GM21529 (cell line): ENCODE results near the gene ATAD3B.
"Not testable (repeated sequence)": the region's sequence is repeated elsewhere in the genome, so short reads cannot be mapped to it uniquely, and the experiment has no call there.

ENCODE experiments used
- ATAC-seq: cut with Tn5 transposase; IDR thresholded peaks from one replicate; pipeline ENCODE4 v1.9.1; 2021; ENCODE audit not compliant: unreplicated experiment

ATAD3B gene

DNA sequence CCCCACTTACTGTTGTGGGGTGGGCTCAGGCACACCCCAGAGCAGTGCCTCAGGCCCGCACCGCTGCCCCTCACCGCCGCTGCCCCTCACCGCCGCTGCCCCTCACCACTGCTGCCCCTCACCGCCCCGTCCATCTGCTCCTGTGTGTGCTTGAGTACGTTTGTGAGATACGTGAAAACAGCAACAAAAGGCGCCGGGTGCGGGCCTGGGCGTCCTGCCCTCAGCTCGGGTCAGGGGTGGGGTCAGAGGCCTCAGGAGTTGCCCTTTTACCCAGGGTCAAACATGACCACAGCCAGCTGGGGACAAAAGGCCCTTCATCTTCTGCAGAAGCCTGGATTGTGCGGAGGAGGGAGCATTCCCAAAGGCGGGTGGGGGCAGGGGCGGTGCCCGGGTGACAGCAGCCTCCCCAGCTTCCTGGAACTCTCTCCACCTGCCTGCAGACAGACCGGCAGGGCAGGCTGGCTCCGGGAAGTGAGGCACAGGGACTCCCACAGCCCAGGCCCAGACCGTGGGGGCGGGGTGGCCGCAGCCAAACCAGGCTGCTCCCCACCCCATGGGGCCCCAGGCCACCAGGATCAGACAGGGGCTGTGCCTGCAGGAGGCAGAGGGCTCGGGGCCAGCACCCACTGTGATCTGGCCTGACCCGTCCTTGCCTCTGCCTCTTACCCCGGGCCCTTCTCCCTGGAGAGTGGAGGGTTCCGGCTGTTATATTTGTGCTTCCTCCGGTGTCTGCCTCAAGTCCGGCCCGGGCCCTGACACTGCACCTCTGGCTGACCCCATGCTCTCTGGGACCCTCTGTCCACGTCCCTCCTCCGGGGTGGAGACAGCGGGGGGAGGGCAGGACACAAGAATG is 38.4 kb upstream of the ATAD3B start:
- no peak for ATAC-seq

DNA sequence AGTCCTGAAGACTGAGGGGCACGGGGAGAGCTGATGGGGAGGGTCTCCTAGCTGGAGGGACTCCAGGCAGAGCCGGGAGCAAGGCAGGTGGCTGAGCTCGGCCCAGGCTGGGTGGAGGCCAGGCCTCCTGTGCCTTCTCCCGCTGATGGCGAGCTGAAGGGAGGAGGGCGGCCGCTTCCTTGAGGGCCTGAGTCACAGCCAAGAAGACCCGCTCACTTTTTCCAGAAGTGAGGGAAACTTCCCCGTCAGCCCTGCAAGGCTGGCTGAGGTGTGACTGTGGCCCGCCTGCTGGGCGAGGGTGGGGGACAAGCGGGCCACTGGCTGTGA is 37.8 kb upstream of the ATAD3B start:
- no peak for ATAC-seq

DNA sequence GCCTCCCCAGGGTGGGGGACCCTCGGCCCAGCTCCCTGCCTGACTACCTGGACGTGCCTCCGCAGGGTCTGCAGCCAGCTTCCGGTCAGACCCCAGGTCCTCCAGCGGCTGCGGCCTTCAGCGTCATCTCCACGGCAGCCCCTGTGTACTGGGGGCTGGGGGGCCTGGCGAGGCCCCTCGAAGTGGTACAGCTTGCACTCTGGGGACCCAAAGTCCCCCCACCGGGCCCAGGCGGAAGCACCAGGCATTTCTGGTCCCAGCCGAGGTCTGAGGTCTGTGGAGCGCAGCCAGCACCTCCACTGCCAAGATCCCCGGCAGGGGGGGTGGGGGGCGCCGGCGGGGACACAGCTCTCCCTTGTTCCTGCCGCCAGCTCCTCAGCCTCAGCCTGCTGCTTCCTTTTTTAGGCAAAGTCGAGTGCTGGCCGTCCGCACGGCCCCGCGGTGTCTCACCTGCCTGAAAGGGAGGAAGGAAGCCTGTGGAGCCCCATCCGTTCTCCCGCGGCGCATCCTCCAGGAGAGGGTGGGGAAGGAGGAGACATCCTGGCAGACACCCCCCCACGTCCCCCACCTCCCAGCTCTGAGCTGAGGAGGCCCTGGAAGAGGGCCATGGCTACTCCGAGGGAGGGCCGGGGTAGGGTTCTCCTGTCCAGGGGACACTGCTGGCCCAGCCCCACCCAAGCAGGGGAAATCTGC is 37.3 kb upstream of the ATAD3B start:
- no peak for ATAC-seq

DNA sequence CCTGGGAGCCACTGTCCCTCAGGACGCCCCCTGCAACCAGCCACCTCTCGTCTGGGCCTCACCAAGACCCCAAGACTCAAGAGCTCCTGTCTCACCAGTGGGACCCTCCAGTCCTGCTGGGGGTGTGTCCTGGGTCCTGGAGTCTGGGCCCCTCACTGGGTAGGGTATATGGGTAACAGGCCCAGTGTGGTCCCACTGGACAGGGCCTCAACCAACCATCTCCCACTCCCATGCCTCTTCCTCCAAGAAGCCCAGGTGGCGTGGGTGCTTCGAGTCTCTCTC is 36.8 kb upstream of the ATAD3B start:
- ATAC-seq: no peak

DNA sequence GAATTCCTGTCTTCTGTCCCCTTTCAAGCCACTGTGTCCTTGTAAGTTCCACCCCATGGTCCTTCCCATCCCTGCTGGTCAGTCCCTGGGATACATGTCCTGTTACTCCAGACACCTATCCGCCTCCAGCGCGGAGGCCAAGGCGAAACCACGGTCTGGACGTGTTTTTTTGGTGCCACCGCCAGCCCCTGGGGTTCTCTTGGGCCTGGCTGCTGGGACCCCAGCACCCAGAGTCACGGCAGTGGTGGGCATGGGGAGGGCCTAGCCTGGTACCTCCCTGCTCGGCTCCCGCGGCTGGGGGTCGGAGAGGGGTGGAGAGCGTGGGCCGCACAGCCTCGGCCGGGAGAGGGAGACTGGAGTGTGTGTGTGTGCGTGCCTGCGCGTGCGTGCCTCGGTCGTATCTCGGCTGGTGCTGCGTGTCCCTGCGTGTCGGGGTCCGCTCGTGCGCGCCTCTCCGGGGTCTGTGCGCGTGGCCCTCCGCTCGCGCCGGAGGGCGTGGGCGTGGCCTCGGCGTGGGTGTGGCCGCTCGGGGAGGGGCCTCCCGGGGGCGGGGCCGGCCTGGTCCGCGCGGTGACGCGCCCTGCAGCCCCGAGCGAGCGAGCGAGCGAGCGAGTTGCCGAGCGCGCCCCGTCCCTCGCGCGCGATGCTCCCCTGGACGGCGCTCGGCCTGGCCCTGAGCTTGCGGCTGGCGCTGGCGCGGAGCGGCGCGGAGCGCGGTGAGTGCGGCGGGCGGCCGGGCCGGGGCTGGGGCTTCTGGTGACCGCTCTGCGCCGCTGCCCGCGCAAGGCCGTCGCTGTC is 36.3 kb upstream of the ATAD3B start, which contains the start of gene VWA1:
Gene VWA1 (plus strand): TSS at position 585 of the 798 bp plus-strand sequence. CDS start 59 bp downstream, at position 644.
- no peak for ATAC-seq

DNA sequence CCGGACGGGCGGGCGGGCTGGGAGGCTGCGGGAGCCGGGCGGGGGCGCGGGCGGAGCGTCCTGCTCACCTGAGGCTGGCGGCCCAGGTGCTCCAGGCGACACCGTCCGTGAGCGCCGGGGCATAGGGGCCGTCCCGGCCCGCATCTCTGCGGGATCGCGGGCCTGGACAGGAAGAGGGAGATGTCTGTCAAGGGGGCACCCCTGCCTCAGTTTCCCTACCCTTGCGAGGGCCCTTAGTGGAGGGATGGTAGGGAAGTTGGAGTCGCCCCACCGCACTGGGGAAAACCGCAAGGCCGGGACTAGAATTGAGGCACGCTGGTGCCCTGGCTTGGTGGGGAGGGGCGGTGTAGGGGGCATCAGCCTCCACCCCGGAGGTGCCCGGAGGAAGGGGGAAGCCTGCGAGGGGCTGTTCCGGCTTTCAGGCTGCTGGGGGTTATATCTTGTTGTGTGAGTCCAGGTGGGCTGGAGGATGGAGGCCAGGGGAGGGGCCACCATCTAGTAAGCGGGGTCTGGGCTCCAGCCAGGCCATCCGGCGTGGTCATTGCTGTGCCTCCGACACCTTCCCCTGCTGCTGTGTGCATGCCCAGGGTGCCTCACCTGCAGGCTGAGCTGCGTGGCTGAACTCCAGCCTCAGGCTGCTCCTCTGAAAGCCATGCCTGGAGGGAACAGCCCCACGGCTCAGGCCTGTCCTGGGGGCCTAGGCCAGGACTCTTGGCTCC is 35.5 kb upstream of the ATAD3B start:
- ATAC-seq: no peak

DNA sequence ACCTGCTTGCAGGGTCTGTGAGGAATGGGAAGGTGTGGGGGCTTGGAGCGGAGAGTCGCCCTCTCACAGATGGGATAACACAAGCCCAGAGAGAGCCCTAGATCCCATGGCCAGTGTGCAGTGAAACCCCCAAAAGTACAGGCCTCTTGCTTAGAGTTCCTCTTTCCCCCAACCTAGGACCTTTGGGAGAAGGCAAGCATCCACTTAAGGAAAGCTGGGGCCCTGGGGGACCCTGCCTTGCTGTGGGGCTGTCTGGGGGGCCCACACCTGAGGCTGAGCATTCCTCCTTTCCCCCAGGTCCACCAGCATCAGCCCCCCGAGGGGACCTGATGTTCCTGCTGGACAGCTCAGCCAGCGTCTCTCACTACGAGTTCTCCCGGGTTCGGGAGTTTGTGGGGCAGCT is 34.9 kb upstream of the ATAD3B start:
- ATAC-seq: no peak

DNA sequence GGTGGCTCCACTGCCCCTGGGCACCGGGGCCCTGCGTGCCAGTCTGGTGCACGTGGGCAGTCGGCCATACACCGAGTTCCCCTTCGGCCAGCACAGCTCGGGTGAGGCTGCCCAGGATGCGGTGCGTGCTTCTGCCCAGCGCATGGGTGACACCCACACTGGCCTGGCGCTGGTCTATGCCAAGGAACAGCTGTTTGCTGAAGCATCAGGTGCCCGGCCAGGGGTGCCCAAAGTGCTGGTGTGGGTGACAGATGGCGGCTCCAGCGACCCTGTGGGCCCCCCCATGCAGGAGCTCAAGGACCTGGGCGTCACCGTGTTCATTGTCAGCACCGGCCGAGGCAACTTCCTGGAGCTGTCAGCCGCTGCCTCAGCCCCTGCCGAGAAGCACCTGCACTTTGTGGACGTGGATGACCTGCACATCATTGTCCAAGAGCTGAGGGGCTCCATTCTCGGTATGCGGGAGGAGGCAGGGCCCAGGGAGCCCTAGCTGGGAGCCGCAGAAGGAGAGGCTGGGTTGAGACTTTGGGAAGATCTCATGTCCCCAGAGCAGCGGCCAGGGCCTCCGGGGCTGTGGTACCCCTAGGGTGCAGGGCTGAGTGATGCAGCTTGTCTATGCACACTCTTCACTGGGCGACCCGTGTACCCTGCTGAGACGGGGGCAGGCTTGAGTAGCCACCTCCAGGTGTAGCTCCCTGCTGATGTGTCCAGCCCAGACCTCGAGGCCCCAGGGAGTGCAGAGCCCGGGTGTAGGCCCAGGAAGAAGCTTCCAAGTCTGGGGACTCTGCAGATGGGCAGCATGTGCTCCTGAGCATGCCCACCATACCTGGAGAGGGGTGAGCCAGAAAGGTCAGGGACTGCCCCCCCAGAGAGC is 34.3 kb upstream of the ATAD3B start:
- no peak for ATAC-seq

DNA sequence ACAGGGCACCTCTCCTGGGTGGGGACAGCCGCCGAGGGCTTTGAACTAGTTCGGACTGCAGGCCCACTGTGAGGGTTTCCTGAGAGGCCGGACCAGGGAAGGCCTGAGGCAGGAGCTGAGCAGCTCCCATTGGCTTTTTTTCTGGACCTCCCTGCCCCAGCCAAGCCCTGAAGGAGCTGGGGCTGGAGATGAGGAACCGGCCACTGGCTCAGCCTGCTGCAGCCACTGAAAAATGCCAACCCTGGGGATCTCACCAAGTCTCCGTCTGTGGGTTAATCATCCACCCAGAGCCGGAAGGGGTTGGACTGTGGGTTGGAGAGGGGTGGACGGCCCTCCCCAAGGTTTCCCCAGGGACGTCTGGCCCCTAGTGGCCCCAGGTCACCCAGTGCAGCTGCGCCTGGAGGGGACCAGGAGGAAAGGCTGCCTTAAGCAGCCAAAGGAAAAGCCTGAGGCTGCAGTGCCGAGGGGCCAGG is 33.6 kb upstream of the ATAD3B start:
- no peak for ATAC-seq

DNA sequence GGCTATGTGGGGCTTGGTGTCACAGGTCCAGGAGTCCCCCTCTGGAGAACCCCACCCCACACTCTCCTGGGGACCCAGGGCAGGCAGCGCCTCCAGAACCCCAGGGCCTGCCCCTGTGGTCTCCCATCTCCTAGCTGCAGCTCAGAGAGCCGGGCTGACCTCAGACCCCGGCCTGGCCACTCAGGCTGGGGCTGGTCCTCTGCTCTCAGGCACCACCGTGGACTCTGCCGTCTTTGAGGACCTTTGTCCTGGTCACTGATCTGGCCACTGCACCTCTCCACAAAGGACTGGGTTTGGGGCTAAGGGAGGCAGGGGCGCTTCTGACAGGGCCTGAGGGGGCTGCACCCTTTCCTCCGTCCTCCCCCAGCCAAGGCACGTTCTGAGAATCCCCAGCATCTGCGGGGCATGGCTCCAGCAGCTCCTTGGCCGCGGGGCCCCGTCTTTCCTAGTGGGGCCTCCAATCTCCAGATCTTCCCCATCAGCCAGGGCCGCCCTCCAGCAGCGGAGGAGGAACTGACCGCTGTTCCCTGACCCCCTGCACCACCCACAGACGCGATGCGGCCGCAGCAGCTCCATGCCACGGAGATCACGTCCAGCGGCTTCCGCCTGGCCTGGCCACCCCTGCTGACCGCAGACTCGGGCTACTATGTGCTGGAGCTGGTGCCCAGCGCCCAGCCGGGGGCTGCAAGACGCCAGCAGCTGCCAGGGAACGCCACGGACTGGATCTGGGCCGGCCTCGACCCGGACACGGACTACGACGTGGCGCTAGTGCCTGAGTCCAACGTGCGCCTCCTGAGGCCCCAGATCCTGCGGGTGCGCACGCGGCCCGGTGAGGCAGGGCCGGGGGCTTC is 32.8 kb upstream of the ATAD3B start:
- no peak for ATAC-seq

DNA sequence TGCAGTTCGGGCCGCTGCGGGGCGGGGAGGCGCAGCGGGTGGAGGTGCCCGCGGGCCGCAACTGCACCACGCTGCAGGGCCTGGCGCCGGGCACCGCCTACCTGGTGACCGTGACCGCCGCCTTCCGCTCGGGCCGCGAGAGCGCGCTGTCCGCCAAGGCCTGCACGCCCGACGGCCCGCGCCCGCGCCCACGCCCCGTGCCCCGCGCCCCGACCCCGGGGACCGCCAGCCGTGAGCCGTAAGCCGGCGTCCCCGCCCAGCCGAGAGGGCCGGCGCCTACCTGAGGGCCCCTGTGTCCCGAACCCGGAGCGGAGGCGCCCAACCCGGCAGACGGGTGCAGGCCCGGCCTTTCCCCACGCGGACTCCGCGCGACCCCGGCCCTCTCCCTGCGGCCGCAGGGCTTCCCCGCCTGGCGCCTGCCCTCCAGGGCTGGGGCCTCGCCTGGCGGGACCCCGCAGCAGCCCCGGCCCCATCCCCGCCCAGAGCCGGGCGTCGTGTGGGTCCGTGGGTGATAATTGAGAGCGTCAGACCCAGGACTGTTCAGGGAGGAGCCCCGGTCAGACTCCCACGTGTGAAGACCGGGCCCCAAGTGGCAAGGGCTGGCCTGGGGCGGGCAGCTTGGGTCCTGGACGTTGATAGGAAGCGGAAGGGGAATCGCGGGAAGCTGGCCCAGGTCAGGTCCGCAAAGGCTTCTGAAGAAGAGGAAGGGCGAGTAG is 31.9 kb upstream of the ATAD3B start:
- ATAC-seq: no peak

DNA sequence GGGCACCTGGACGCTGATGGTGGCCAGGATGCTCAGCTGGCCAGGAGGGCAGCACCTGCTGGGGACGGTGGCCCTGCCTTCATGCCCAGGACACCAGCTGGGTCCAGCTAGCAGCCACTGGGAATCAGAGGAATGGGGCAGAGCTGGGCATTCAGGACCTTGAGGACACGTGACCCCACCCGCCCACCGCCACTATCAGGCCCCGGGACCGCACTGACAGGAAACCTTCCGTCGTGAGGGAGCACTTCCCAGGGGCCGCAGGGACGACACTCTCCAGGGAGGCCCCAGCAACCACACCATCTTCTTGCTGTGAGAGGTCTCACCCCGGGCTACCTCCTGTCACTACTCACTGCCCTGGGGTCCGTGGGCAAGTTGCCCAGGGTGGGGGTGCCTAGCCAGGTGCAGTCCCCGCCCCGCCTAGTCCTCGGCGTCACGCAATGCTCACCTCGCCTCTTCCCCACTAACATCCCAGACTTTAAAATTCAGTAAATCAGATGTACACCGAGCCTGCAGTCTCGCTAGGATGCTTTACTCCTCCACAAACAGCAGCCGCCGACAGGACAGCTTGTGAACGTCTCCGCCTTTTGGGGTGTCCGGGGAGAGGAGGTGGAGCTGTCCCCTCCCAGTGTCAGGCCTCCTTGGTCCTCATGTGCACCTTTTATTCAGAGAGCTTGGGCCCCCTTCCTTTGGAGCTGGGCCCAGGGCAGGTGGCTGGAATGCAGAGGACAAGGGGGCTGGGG is 31.1 kb upstream of the ATAD3B start:
- ATAC-seq: no peak

DNA sequence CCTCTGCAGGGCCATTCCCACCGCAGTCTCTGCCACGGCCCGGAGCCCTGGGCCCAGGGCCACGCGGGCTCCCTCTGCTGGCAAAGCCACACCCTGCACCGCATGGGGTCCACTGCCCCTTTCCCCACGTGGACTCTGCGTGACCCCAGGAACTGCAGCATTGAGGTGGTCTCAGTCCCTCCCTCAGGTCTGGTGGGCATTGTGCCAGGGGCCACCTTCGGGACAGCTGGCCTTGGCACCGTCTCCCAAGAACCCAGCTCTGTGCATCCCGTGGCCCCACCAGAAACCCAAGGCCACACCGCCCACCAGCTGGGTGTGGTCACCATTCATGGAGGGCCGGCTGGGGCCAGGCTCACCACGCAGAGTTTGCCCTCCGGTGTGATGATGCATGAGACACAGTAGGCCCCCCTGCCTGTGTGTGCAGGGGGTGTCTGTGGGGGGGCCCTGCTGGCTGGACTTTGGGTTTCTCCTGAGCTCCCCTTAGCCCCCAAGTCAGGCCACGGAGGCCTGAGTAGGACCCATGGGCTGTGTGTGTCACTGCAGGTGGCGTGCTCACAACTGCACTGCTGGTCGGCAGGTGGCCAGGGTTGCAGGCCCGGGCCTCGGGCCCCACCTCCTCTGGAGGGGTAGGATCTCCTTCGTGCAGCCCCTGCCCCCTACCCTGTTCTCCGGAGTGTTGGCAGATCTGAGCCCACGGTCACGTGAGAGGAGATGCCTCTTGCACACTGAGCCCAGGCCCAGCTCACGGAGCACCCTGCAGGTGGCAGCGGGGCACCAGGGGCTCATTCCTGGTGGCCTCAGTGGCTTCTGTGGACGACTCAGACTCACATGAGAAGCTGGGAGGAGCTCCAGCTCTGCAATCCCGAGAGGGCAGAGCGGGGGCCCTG is 30.3 kb upstream of the ATAD3B start:
- ATAC-seq: no peak

DNA sequence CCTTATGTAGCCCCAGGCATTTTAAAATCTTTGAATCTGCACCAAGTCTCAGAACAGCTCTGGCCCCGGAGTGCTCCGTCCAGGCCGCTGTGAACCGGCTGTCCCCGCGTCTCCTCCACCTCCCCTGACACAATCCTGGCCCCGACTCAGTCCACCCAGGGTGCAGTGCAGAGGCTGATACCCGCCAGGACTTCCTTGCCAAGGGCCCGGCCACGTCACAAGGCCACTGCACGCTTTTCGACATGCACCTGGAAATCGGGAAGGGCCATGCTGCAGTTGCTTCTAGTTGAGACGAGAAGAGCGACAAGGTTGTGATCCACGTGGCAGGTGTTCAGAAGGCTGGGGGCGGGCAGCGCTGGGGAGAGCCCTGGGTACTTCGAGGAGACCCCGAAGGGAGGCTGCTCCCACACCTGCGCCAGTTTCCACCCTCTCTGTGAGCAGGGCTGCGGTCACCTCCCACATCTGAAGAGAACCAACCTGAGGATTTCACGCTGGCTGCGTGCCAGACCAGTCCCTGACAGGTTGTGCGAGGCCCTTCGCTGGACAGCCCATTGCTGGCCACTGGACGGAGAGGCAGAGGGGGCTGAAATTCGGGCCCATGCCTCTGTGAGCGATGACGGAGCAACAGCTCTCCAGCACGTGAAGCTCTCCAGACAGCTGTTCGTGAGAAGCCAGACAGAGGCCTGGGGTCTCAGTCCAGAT is 29.3 kb upstream of the ATAD3B start:
- no peak for ATAC-seq

DNA sequence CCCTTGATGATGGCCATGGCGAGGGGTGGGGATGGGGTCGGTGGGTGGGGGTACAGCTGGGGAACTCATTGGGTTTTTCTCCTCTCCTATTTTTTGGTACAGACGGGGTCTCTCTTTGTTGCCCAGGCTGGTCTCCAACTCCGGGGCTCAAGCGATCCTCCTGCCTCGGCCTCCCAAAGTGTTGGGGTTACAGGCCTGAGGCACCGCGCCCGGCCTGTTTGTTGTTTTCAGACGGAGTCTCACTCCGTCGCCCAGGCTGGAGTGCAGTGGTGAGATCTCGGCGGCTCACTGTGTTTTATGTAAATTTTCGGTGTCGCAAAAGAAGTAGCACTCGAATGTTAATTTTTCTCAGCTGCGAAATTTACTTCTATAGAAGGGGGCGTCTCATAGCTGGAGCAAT is 24.9 kb upstream of the ATAD3B start:
- ATAC-seq: not testable (repeated sequence)

DNA sequence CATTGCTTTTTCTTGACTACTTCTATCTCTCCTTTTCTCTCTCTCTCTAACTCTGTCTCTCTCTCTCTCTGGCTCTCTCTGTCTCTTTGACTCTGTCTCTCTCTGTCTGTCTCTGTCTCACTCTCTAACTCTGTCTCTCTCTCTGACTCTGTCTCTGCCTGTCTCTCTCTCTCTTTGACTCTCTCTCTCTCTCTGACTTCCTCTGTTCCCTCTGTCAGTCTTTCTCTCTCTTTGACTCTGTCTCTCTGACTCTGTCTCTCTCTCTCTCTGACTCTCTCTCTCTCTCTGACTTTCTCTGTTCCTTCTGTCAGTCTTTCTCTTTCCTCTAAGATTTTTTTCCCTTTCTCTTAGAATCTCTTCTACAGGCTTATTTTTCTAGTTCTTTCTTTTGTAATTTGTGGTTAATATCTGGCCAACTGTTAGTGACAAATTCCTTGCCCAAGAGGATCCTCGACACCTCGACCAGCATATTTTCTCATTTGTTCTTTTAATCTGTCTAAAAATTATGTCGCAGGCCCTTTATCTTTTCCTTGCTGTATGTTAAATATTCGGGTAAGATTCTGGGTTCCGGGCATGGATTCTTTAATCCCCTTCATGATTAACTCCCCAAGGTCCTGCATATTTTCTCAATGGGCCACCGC is 22.3 kb upstream of the ATAD3B start, which contains the start of gene ATAD3C:
Gene ATAD3C (plus strand): TSS at position 591 of the 641 bp plus-strand sequence. CDS start 995 bp downstream, outside the sequence.
- ATAC-seq: no peak
